Karpas-422 (cell line): ENCODE measurements around the gene STX18. TPM values are rescaled to one million over a fixed set of nuclear protein-coding genes. Genes with fewer than 3 reads are reported as not detected.

Source experiments
- DNase-seq: peaks from one replicate; pipeline ENCODE4 v3.0.0-alpha.2; 2015
- H2AFZ ChIP-seq: fragments of 200-600 bp; sonication (generic); 2 replicates; pipeline ENCODE4 v1.6.1; 2014; ENCODE audit warnings: antibody characterized with exemption, low read length, mixed read lengths
- H3K27ac ChIP-seq: fragments of 200-600 bp; sonication (generic); 2 replicates; pipeline ENCODE4 v1.5.1; 2014; ENCODE audit warnings: mild to moderate bottlenecking, low read length, moderate library complexity
- H3K27me3 ChIP-seq: fragments of 200-600 bp; sonication (generic); 2 replicates; pipeline ENCODE4 v1.6.1; 2014; ENCODE audit warnings: low read length, mixed read lengths
- H3K36me3 ChIP-seq: fragments of 200-600 bp; sonication (generic); 2 replicates; pipeline ENCODE4 v1.6.1; 2014; ENCODE audit warnings: low read length, mixed read lengths; ENCODE audit not compliant: insufficient read depth
- H3K4me1 ChIP-seq: fragments of 200-600 bp; sonication (generic); 2 replicates; pipeline ENCODE4 v1.6.1; 2014; ENCODE audit warnings: mild to moderate bottlenecking, low read length, mixed read lengths
- H3K4me2 ChIP-seq: fragments of 200-600 bp; sonication (generic); 2 replicates; pipeline ENCODE4 v1.6.1; 2014; ENCODE audit warnings: low read length, low read depth, mild to moderate bottlenecking; ENCODE audit not compliant: poor library complexity, severe bottlenecking
- H3K4me3 ChIP-seq: fragments of 200-600 bp; sonication (generic); 2 replicates; pipeline ENCODE4 v1.5.1; 2014; ENCODE audit warnings: mild to moderate bottlenecking, antibody characterized with exemption, low read length, mixed read lengths
- H3K79me2 ChIP-seq: fragments of 200-600 bp; sonication (generic); 2 replicates; pipeline ENCODE4 v1.6.1; 2014; ENCODE audit warnings: mild to moderate bottlenecking, low read length, mixed read lengths
- H3K9ac ChIP-seq: fragments of 200-600 bp; sonication (generic); 2 replicates; pipeline ENCODE4 v1.6.0; 2014; ENCODE audit warnings: low read length
- H3K9me2 ChIP-seq: fragments of 200-600 bp; sonication (generic), shearing (Covaris generic); replicated peaks from 2 replicates; pipeline ENCODE4 v1.6.0; 2014; ENCODE audit warnings: mild to moderate bottlenecking, low read length, moderate library complexity; ENCODE audit not compliant: insufficient read depth
- H3K9me3 ChIP-seq: fragments of 300-700, 200-600 bp; sonication (generic); 2 replicates; pipeline ENCODE4 v1.6.1; 2014; ENCODE audit warnings: low read length, mixed read lengths
- H4K20me1 ChIP-seq: fragments of 200-600 bp; sonication (generic); 2 replicates; pipeline ENCODE4 v1.6.1; 2014; ENCODE audit warnings: mild to moderate bottlenecking, antibody characterized with exemption, low read length, low read depth; ENCODE audit not compliant: insufficient read depth
- total RNA-seq: library from RNA; depleted of rRNA; stranded (reverse); fragments of >200 nt; shearing (Covaris generic); gene quantifications from 2 replicates; pipeline ENCODE4 v1.2.3, GENCODE V29; 2014; ENCODE audit warnings: low replicate concordance; rRNA removed

Gene STX18
- 17.9 and 43.8 TPM in 2 replicates for total RNA-seq

- peaks cover 5% of the 10 kb centered on the region; the same call in 1 of the 2 replicates for H4K20me1 ChIP-seq
- no peaks in the 10 kb centered on the region for H3K9me3 ChIP-seq
- peak within 1 kb of the TSS; percentile 47; the same call in 1 of the 2 replicates for H3K27ac ChIP-seq
- H3K9ac ChIP-seq, result peak within 1 kb of the TSS; percentile 98
- H3K4me3 ChIP-seq, result peak within 1 kb of the TSS; percentile 84
- peak within 1 kb of the TSS; percentile 75 for H3K4me2 ChIP-seq
- H3K27me3 ChIP-seq, result no peaks in the 10 kb centered on the region
- no peaks in the 10 kb centered on the region for H3K9me2 ChIP-seq
- H2AFZ ChIP-seq, result peak within 1 kb of the TSS; percentile 71
- peaks cover 6% of the 10 kb centered on the region; the same call in 1 of the 2 replicates for H3K36me3 ChIP-seq
- peak; percentile 96 for DNase-seq
- peaks cover 83% of the 10 kb centered on the region for H3K79me2 ChIP-seq
- peaks cover 35% of the 10 kb centered on the region for H3K4me1 ChIP-seq
Observed at GRCh38 chr4:4541661-4542570, at the start of gene STX18. Gene STX18, minus strand, starts transcription at chr4:4542048. Its CDS starts 84 bp downstream, at chr4:4541964.

GRCh38 chr4:4591071-4591470, 49.2 kb upstream of the STX18 start:
- H3K9ac ChIP-seq, result no peak overlapping the region
- no peaks in the 10 kb centered on the region for H3K9me2 ChIP-seq
- H3K4me1 ChIP-seq, result no peaks in the 10 kb centered on the region
- H3K4me3 ChIP-seq, result no peak overlapping the region
- no peak for DNase-seq
- peaks cover 6% of the 10 kb centered on the region; the same call in 1 of the 2 replicates for H3K36me3 ChIP-seq
- H4K20me1 ChIP-seq, result no peaks in the 10 kb centered on the region
- peaks cover 12% of the 10 kb centered on the region for H3K9me3 ChIP-seq
- no peak overlapping the region for H3K27ac ChIP-seq
- no peak overlapping the region for H2AFZ ChIP-seq
- H3K4me2 ChIP-seq, result no peak overlapping the region
- no peaks in the 10 kb centered on the region for H3K79me2 ChIP-seq
- H3K27me3 ChIP-seq, result no peaks in the 10 kb centered on the region

GRCh38 chr4:4590546-4590945, 48.7 kb upstream of the STX18 start:
- H3K9me3 ChIP-seq, result peaks cover 7% of the 10 kb centered on the region
- H3K36me3 ChIP-seq, result peaks cover 7% of the 10 kb centered on the region; the same call in 1 of the 2 replicates
- H4K20me1 ChIP-seq, result no peaks in the 10 kb centered on the region
- H2AFZ ChIP-seq, result no peak overlapping the region
- H3K9ac ChIP-seq, result no peak overlapping the region
- H3K4me1 ChIP-seq, result no peaks in the 10 kb centered on the region
- H3K27ac ChIP-seq, result no peak overlapping the region
- no peaks in the 10 kb centered on the region for H3K27me3 ChIP-seq
- no peak overlapping the region for H3K4me2 ChIP-seq
- no peaks in the 10 kb centered on the region for H3K9me2 ChIP-seq
- no peak overlapping the region for H3K4me3 ChIP-seq
- DNase-seq, result no peak
- no peaks in the 10 kb centered on the region for H3K79me2 ChIP-seq

GRCh38 chr4:4585012-4585670, 43.3 kb upstream of the STX18 start:
- no peak for DNase-seq
- H3K4me1 ChIP-seq, result no peaks in the 10 kb centered on the region
- no peak overlapping the region for H2AFZ ChIP-seq
- H3K4me3 ChIP-seq, result no peak overlapping the region
- no peaks in the 10 kb centered on the region for H3K9me3 ChIP-seq
- H3K36me3 ChIP-seq, result peaks cover 4% of the 10 kb centered on the region; the same call in 1 of the 2 replicates
- no peak overlapping the region for H3K9ac ChIP-seq
- no peaks in the 10 kb centered on the region for H4K20me1 ChIP-seq
- H3K27me3 ChIP-seq, result no peaks in the 10 kb centered on the region
- H3K4me2 ChIP-seq, result no peak overlapping the region
- 0 out of 2 replicates have a peak, but pooled peaks cover 10% of the 10 kb centered on the region for H3K79me2 ChIP-seq
- H3K9me2 ChIP-seq, result no peaks in the 10 kb centered on the region
- H3K27ac ChIP-seq, result no peak overlapping the region

GRCh38 chr4:4583606-4584005, 41.8 kb upstream of the STX18 start:
- H3K4me3 ChIP-seq, result no peak overlapping the region
- no peaks in the 10 kb centered on the region for H3K9me2 ChIP-seq
- DNase-seq, result no peak
- no peaks in the 10 kb centered on the region for H3K4me1 ChIP-seq
- no peaks in the 10 kb centered on the region for H3K9me3 ChIP-seq
- no peak overlapping the region for H3K27ac ChIP-seq
- H3K9ac ChIP-seq, result no peak overlapping the region
- no peaks in the 10 kb centered on the region for H4K20me1 ChIP-seq
- no peaks in the 10 kb centered on the region for H3K27me3 ChIP-seq
- H3K79me2 ChIP-seq, result 0 out of 2 replicates have a peak, but pooled peaks cover 10% of the 10 kb centered on the region
- no peak overlapping the region for H3K4me2 ChIP-seq
- H2AFZ ChIP-seq, result no peak overlapping the region
- peaks cover 4% of the 10 kb centered on the region; the same call in 1 of the 2 replicates for H3K36me3 ChIP-seq

- Histone ChIP-seq H3K27me3 (no peaks in the 10 kb centered on the region), H3K4me2 (no peak overlapping the region), H3K4me3 (no peak overlapping the region), H4K20me1 (no peaks in the 10 kb centered on the region), H3K36me3 (peaks cover 4% of the 10 kb centered on the region; the same call in 1 of the 2 replicates), H3K79me2 (0 out of 2 replicates have a peak, but pooled peaks cover 10% of the 10 kb centered on the region), H2AFZ (no peak overlapping the region), H3K9me2 (no peaks in the 10 kb centered on the region), H3K9ac (no peak overlapping the region), H3K4me1 (no peaks in the 10 kb centered on the region), H3K27ac (no peak overlapping the region), H3K9me3 (no peaks in the 10 kb centered on the region)
- DNase-seq, result no peak
Observed at GRCh38 chr4:4582653-4583052, 40.8 kb upstream of the STX18 start.

GRCh38 chr4:4580494-4580893, 38.6 kb upstream of the STX18 start:
- no peak for DNase-seq
- no peaks in the 10 kb centered on the region for H4K20me1 ChIP-seq

GRCh38 chr4:4578981-4579380, 37.1 kb upstream of the STX18 start:
- Histone ChIP-seq H3K4me3 (no peak overlapping the region), H3K9ac (no peak overlapping the region), H3K4me2 (no peak overlapping the region), H3K79me2 (0 out of 2 replicates have a peak, but pooled peaks cover 10% of the 10 kb centered on the region), H3K9me2 (no peaks in the 10 kb centered on the region), H3K36me3 (no peaks in the 10 kb centered on the region), H2AFZ (no peak overlapping the region), H3K27me3 (no peaks in the 10 kb centered on the region), H3K27ac (no peak overlapping the region), H4K20me1 (no peaks in the 10 kb centered on the region), H3K9me3 (no peaks in the 10 kb centered on the region), H3K4me1 (peaks cover 14% of the 10 kb centered on the region)
- DNase-seq, result no peak

More at GRCh38 chr4:4580494-4580893, 38.6 kb upstream of the STX18 start:
- H3K9me3 ChIP-seq, result no peaks in the 10 kb centered on the region
- H3K4me2 ChIP-seq, result no peak overlapping the region
- no peak overlapping the region for H3K4me3 ChIP-seq
- no peak overlapping the region for H3K9ac ChIP-seq
- no peaks in the 10 kb centered on the region for H3K9me2 ChIP-seq
- no peak overlapping the region for H3K27ac ChIP-seq
- no peak overlapping the region for H2AFZ ChIP-seq
- 0 out of 2 replicates have a peak, but pooled peaks cover 10% of the 10 kb centered on the region for H3K79me2 ChIP-seq
- no peaks in the 10 kb centered on the region for H3K27me3 ChIP-seq
- H3K4me1 ChIP-seq, result peaks cover 3% of the 10 kb centered on the region
- no peaks in the 10 kb centered on the region for H3K36me3 ChIP-seq
